HG02852 (cell line): ENCODE data around the gene PTPRN2.

Experiments
- ATAC-seq: cut with Tn5 transposase; IDR thresholded peaks from one replicate; pipeline ENCODE4 v1.9.1; 2021; ENCODE audit warnings: mild to moderate bottlenecking, moderate library complexity; ENCODE audit not compliant: unreplicated experiment

Gene PTPRN2

DNA sequence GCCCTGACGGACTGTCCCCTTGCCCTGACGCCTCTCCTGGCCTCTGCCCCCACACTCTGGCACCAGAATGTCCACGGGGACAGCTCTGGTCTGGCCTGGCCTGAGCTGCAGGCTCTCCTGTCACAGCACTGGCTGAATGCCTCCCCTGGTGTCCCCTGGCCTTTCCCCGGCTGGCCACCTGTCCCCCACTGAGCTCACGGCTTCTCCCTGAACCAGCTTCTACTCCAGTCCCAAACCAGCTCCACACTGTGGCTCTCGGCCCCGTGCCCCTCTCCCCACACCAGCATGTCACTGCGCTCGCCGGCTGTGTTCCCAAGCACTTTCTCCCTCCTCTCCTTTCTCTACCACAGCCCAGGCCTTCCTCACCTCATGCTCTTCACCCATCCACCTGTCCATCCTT is 864.4 kb downstream of the PTPRN2 start:
- no peak for ATAC-seq

DNA sequence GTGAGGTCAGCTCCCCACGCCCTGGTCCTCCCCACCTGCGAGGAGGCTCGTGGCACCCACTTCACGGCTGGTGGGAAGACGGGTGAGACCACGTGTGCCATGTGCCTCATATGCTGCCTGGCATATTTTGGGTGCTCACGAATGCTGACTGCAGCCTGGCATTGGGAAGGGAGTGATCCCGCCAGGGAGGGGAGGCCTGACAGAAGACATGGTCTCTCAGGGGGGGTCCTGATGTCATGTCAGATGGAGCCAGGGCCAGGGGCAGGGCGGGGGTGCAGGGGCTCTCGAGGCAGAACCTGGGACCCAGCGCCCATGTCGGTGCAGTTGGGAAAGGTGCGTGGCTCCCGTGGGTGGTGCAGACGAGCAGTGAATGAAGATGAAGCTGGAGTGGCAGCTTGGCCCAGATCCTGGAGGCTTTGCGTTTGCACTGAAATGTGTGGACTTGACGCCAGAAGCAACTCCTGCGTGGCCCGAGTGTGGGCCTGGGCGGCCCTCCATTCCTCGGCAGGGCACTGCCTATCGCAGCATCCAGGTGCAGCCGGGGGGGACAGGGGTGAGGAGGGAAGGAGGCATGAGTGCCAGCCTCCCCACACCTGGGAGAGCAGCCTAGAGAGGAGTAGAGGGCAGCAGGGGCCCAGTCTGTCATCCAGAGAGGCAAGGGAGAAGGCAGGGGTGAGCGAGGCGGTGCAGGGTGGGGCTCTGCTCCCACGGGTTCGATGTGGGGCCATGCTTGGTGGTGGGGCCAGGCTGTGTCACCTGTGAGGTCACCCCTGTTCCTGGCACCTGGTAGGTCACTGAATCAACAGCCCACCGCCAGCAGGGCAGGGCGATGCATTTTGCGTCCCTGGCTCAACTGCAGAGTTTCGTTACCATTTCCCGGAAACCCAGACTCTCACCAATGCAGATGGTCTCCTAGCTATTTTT is 865.2 kb downstream of the PTPRN2 start:
- ATAC-seq = no peak

DNA sequence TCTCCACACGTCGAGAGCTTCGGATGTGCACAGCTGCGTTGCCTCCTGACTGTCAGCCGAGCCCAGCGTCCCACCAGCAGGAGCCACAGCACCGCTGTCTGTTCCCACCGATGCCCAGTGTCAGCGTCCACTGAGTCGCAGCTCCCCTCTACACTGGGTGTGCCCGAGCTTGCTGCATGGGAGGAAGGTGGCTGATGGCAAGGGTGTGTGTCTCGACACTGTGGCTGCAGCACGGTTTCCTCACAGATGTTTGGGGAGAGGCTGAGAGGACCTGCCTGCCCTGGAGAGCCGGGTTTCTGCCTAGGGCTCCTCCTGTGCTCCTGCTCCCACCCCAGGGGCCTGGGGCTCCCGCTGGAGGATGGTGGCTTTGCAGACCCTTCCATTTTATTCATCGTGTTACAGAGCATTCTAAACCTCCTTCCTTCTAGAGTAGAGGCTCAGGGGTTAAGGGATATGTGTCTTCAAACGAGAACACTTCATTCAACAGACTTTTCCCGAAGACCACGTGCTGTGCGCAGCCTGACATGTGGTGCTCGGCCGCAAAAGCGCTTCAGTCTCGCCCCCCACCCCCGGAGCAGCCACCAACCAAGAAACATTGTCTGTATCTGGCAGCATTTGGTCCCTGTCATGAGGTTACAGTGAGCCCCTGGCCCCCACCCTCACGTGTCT is 866.0 kb downstream of the PTPRN2 start:
- no peak for ATAC-seq

DNA sequence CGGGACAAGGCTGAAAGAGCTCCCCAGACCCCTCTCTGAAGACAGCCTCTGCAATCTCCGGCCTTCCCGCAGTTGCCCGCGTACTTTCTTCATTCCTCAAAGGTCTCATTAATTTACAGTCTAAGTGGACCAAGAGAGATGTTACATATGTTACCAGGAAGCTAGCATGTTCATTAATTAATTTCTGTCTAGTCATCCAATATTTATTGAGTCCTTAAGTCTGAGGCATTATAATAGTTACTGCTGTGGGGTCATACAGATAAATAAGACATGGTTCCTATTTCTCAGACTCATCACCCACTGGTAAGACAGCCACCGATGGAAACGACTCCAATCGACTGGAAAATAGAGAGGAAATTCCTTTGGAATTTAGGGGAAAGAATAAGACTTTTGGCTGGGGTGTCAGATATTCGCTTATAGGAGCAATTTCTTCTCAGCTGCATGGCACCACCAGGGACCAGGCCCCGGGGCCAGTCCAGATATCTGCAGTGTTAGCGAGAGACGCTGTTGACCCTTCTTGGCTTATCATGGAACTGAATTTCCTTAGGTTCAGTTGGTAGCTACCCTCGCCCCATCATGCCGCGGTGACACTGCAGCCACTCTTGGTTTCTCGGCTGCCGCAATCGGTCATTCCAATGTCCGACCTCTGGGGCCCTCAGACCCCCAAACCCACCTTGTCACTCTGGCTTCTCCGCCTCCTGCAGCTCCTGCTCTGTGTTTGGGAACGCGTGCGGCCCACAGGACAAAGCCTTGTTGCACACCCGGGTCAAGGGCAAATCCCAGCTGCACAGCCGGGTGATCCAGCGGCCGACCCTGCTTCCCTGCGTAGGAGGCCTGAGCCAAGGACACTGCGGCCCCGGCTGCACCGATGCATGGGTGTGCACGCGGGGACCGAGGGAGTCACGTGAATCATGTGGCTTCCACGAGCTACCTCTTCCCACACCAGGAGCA is 867.6 kb downstream of the PTPRN2 start:
- no peak for ATAC-seq

DNA sequence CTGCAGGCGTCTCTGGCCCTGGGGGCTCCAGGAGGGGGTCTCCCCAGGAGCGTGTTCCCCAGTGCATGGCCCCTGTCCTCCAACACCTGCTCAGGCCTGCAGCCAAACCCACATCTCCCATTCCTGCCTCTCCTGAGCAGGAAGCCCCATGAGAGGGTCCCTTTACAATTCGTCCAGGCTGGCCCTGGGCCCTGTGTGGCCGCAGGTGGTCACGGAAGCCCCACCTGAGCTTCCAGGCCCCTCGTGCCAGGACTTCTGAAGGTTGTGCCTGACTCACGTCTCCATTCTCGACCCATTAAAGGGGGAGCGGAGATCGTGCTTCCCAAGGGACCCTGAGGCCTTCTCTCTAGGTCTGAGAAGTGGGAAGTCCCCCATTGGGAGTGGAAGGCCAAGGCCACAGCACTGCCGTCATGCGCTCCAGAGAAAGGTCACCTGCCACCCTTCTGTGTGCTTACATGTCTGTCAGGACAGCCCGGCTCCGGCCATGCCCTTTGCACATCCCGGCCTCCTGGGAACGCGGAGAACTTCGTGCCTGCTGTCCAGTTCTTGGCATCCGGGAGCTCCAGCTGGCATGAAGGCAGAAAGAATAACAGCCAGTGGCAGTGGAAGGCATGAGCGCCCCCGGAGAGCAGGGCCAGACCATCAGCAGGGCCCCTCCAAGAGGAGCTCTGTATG is 868.5 kb downstream of the PTPRN2 start:
- ATAC-seq = no peak

DNA sequence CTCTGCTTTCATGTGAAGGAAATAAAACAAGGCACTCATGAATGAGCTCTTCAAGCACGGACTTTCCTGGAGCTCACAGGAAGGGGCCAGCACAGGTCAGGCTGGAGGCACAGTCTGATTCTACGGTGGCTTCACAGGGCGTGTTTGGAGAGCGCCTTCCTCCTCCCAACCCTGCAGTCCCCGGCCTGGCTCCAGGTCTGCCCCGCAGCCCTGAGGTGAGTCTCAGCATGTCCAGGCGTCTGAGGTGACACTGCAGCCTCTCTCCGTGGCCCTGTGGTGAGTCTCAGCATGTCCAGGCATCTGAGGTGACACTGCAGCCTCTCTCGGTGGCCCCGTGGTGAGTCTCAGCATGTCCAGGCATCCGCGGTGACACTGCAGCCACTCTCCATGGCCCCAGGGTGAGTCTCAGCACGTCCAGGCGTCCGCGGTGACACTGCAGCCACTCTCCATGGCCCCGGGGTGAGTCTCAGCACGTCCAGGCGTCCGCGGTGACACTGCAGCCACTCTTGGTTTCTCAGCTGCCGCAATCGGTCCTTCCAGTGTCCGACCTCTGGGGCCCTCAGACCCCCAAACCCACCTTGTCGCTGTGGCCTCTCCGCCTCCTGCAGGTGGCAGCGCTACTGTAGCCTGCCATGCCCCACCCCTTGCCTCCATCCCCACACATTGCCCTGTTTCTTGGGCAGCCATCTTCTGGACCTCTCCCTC is 869.2 kb downstream of the PTPRN2 start:
- no peak for ATAC-seq

DNA sequence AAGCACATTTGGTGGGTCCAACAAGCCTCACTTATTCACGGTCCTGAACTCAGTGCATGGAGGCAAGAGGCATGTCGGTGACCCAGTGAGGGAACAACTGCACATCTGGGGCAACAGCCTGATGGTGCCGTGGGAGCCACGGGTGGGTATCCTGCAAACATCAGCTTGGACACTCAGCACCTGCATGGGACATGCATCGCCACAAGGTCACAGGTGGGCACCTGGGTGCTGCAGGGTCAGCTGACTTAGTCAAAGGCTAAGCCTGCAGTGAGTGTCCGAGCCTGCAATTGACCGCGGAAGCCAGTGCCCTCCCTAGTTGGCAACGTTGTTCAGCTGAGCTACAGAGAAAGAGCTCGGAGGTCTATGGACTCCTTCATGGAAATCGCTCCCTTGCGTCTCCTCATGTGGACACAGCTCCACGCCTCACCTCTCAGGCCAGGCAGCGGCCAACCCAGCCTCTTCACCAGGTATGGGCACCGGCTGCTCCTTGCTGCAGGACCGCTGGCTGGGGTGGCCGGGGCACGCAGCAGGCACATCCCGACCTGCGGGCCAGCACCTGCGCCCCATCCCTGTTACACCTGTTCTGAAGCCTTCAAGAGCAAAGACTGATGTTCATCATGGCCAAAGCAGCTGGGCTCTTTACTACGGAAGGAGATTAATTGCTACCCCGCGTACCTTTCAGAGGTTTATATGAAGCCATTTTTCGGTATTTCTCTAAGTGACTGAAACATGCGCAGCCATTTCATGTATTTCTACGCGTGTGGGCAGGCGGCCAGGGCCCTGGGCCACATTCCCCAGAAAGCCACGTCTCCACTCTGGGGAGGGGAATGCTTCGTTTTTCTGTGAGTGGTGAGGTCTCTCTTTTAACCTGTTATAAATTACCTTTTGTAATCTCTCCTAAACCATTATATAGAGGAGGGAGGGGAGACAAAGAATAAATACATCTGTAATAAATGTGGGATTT is 870.1 kb downstream of the PTPRN2 start:
- ATAC-seq = no peak

DNA sequence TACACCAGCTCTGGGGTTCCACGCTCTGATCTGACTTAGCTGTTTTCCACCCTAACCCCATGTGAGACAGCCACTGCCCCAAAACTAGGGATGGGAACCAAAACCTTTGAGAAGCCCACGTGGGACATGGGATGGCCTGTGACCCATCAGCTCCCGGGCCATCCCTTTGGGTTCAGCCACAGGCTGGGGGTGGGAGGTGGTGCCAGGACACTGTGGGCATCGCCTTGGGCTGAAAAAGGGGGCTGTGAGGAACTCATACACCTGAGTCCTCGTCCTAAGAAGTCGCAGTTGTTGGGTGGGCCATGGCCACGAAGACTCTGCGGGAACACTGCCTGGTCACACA is 871.7 kb downstream of the PTPRN2 start:
- no peak for ATAC-seq

DNA sequence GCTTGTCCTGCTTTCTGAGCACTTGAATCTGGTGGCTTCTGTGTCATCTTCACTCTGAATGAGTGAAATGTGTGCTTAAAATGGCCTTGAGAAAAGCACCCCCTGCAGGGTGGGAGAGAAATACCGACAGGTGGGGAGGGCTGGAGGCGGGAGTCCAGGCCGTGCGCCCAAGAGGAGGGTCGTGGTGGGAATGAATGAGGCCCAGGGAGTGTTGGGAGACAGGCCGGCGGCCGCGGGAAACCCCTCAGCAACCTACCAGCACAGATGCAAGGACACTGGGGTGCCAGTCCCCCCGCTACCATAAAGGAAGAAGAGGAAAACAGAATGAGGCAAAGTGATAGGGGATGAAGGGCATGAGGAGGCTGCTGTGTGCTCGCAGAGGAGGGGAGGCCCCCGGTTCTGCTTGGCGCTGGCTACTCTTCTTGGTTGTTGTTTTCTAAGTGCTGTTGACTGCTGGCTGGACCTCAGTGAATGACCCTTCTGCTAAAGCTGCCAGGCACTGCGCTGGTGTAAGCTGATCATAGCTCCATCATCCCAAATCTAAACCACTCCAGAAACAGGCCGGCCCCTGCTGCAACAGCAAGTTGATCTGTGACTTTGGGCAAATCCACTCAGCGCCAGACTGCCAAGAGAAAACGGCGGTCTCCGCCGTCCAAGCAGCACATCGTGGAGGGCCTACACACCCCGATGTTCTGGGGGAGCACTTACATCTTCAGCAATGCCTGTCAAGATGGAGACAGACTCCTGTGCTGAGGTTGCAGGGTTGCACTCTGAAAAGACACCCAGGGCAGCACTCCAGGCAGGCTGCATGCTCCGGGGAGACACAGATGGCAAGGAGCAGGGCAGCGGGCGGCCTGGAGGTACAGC is 872.3 kb downstream of the PTPRN2 start:
- ATAC-seq = no peak

DNA sequence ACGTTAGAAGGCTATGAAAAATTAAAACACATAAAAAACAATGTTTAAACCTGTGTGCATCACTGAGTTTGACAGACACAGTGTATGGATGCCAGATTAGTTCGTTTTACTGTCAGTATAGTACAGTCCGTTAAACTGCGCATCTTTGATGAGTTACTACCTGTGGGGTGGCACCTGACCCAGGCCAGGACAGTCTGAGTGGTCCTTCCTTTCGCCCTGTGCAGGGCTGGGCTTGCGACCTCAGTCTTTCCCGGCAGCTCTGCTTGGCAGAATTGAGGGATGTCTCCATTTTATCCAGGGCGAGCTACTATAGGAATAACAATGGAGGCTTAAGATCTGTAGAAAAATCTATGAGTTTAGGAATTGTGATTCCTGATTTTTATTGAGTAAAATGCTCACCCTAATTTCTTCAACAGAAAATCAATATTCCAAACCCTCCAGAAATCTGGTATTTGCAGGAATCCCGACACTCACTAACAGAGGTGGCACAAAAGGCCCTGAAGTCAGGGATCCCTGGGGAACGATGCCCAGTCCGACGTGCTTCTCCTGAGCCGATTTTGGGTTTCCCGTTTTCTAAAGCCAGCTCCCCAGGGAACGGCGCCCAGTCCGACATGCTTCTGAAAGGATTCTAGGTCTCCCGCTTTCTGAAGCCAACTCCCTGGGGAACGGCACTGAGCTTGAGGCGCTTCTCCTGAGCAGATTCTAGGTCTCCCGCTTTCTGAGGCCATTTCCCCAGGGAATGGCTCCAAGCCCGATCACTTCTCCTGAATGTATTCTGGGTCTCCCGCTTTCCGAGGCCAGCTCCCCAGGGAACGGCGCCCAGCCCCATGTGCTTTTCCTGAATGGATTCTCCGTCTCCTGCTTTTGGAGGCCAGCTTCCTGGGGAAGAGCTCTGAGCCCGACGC is 873.2 kb downstream of the PTPRN2 start:
- ATAC-seq = no peak

DNA sequence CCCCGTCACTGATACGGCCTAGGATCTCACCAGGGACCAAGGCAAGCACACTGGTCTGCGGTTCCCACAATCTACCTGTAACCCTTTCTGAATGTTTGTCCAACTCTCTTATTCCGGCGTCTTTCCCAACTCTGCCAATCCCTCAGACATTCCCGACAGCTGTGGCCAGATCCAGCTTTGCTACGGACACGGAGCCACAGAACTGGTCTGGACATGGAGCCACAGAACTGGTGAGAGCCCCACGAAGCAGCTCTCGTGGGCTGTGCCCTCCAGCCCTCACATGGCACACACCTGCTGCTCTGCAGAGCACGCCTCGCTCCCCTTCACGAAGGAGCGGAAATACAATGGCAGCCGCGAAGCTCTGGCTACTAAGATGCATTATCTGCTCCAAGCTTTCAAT is 874.0 kb downstream of the PTPRN2 start:
- ATAC-seq = no peak

DNA sequence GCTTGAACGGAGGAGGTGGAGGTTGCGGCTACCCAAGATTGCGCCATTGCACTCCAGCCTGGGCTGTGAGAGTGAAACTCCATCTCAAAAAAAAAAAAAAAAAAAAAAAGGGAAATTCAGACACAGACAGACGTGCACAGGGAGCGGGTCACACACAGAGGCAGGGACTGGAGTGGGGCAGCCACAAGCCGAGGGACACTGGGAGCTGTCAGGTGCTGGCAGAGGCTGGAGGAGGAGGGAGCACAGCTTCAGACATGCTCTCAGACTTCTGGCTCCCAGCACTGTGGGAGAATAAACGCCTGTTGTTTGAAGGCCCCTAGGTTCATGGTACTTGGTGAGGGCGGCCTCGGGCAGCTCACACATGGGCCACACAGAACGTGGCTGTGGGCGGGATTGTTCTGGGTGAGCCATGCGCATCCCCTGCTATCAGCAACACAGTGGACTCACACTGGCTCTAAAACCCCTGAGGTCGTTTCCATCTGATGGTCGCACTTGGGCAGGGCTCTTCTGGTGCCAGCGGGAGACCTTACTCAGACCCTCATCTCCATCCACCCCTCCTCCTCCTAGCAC is 874.9 kb downstream of the PTPRN2 start:
- ATAC-seq = no peak

DNA sequence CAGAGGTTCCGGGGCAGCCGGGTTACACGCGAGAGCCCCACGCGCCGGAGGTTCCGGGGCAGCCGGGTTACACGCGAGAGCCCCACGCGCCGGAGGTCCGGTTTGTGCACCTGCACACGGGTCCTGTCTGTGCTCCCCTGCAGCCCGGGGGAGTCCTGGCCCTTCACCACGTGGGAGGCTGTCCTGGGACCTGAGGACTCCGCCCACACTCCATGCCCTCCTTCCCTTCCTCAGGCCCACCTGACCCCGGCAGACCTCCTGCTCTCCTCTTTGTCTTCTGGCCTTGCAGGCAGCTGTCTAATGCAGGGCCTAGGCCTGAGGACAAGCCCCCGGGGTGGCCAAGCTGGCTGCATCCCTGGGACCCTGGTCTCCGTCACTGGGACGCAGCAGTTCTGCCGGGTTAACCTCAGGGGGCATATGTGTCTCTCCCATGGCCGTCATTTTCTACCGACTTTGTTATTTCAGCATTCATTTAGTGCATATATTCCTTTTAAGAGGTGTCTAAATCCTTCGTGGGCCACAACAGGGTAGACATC is 876.2 kb downstream of the PTPRN2 start:
- ATAC-seq = no peak

DNA sequence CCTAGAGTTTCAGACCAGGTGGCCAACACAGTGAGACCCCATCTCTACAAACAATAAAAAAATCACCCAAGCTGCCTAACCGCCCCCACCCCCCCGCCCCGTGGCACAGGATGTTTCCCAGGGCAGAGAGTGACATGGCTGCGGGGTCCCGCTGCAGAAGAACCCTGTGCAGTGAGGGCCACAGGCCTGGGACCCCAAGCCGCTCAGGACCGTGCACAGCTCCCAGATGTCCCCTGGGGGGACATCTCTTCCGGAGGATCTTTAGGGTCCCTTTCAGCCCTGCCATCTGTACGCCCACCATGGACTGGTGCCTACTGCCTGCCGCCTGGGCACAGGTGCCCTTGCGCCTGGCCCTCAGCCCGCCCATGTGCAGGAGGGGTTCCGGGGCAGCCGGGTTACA is 877.2 kb downstream of the PTPRN2 start:
- no peak for ATAC-seq

DNA sequence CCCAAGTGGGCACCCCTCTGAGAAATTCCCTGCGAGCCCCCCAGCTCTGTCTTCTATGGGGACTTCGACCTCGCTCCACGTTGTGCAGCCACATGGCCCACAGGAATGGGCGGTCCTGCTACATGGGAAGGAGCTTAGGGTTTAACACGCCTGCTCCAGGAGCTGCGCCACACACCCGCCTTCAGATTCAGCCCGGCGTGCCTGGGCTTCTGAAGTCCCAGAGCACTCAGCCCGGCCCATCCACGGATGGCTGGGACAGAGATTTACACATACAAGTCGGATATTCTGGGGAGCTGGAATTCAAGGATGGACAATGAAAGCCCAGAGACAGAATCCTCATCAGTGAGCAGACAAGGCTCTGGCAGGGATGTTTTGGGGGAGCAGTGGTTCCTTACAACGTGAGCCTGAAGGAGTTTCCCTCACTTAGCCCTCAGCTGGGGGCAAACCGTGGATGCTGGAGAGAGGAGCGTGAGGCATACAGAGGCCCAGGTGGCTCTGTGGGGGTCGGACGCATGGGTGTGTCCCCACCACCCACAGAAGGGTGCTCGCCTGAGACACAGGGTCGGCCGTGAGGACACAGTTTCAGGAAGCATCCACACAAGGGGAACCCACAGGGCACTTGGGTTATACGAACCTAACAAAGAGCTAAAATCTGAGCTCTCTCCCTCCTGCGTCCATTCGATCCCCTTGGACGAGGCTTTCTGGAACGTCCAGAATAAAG is 877.9 kb downstream of the PTPRN2 start:
- no peak for ATAC-seq

DNA sequence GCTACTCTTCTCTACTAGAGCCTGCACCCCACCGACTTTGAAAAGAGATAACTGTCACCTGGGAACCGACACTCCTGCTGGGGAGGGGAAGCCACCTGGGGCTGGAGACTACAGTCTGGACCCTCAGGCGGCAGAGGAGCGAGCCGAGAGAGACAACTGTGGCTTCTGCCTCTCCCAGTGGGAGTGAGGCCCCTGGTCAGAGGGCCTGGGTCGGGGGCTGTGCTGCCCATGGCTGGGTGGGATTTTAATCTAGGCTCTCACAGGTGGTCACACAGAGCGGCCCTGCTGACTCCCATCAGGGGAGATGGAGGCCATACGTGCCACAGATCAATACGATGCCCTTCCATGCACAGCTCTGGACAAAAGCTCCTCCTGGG is 878.7 kb downstream of the PTPRN2 start:
- ATAC-seq = no peak
